WTC11 (cell line): ENCODE results near the gene NPY. TPM values are rescaled to one million over a fixed set of nuclear protein-coding genes. Genes with fewer than 3 reads are reported as not detected.

Experiments used
- ATAC-seq: fragments of 200-7000 bp; cut with Tn5 transposase; 2 replicates; pipeline ENCODE4 v1.10.0; 2021; ENCODE audit warnings: mild to moderate bottlenecking, moderate library complexity
- CTCF ChIA-PET: fragments of 300-600 bp; sonication (Branson Sonifier 250); formaldehyde crosslinking; loops from one replicate; lab custom pipeline; 2021; ENCODE audit warnings: antibody characterized with exemption; lab: Charles Lee
- POLR2A ChIA-PET: fragments of 350-600 bp; sonication (Branson Sonifier 250); formaldehyde crosslinking; loops from one replicate; lab custom pipeline; 2021; ENCODE audit warnings: antibody characterized with exemption; lab: Charles Lee
- DNase-seq: peaks from one replicate; pipeline ENCODE4 v3.0.0; 2021; ENCODE audit warnings: low spot score
- H3K27ac Mint-ChIP-seq: 2 replicates; pipeline ENCODE4 v1.8.0; 2021; ENCODE audit warnings: mixed read lengths
- H3K27me3 Mint-ChIP-seq: 2 replicates; pipeline ENCODE4 v1.8.0; 2021; ENCODE audit warnings: low read depth, mild to moderate bottlenecking, moderate library complexity, mixed read lengths
- H3K36me3 Mint-ChIP-seq: 2 replicates; pipeline ENCODE4 v1.8.0; 2021; ENCODE audit warnings: mixed read lengths
- H3K4me1 Mint-ChIP-seq: 2 replicates; pipeline ENCODE4 v1.8.0; 2022; ENCODE audit warnings: mixed read lengths
- H3K4me3 Mint-ChIP-seq: 2 replicates; pipeline ENCODE4 v1.8.0; 2021; ENCODE audit warnings: mild to moderate bottlenecking, moderate library complexity, mixed read lengths
- H3K9me3 Mint-ChIP-seq: 2 replicates; pipeline ENCODE4 v1.8.0; 2021; ENCODE audit warnings: mixed read lengths
- ESRRA ChIP-seq: sonication (generic); formaldehyde crosslinking; IDR thresholded peaks from 2 replicates; pipeline ENCODE4 v1.8.1; 2022; ENCODE audit warnings: mild to moderate bottlenecking, missing genetic modification reagents, borderline replicate concordance
- FOXK1 ChIP-seq: sonication (generic); formaldehyde crosslinking; IDR thresholded peaks from 2 replicates; pipeline ENCODE4 v1.8.0; 2022; ENCODE audit warnings: mild to moderate bottlenecking, moderate library complexity, missing genetic modification reagents
- FOXP1 ChIP-seq: sonication (generic); formaldehyde crosslinking; IDR thresholded peaks from 2 replicates; pipeline ENCODE4 v1.8.0; 2022; ENCODE audit warnings: missing genetic modification reagents, mild to moderate bottlenecking, moderate library complexity, borderline replicate concordance
- GTF2I ChIP-seq: fragments of 250-450 bp; sonication (Bioruptor Pico); conservative IDR thresholded peaks from 2 replicates; pipeline ENCODE4 v1.4.0; 2021; ENCODE audit warnings: mild to moderate bottlenecking
- NFE2L1 ChIP-seq: sonication (generic); formaldehyde crosslinking; IDR thresholded peaks from 2 replicates; pipeline ENCODE4 v1.8.1; 2023; ENCODE audit warnings: missing genetic modification reagents
- NR1H2 ChIP-seq: sonication (generic); formaldehyde crosslinking; IDR thresholded peaks from 2 replicates; pipeline ENCODE4 v1.9.0; 2021; ENCODE audit warnings: mild to moderate bottlenecking, moderate library complexity, missing genetic modification reagents
- TEAD4 ChIP-seq: sonication (generic); formaldehyde crosslinking; IDR thresholded peaks from 2 replicates; pipeline ENCODE4 v1.8.0; 2022; ENCODE audit warnings: mild to moderate bottlenecking, missing genetic modification reagents
- ZBTB21 ChIP-seq: sonication (generic); formaldehyde crosslinking; IDR thresholded peaks from 2 replicates; pipeline ENCODE4 v1.8.1; 2023; ENCODE audit warnings: mild to moderate bottlenecking, missing genetic modification reagents, borderline replicate concordance
- ZNF121 ChIP-seq: sonication (generic); formaldehyde crosslinking; IDR thresholded peaks from 2 replicates; pipeline ENCODE4 v1.8.0; 2023; ENCODE audit warnings: missing genetic modification reagents
- ZNF416 ChIP-seq: fragments of 250-450 bp; sonication (Bioruptor Pico); IDR thresholded peaks from 2 replicates; pipeline ENCODE4 v1.9.0; 2021; ENCODE audit warnings: mild to moderate bottlenecking, inconsistent platforms
- total RNA-seq: library from RNA; stranded (reverse); gene quantifications from 3 replicates; pipeline ENCODE4 v1.2.3, GENCODE V29; 2021
- TF ChIP-seq, protein P1 (sequence below): sonication (generic); formaldehyde crosslinking; IDR thresholded peaks from 2 replicates; pipeline ENCODE4 v1.8.1; 2022; ENCODE audit warnings: mild to moderate bottlenecking, missing genetic modification reagents, moderate library complexity, borderline replicate concordance
- TF ChIP-seq, protein P2 (sequence below): fragments of 250-450 bp; sonication (Bioruptor Pico); IDR thresholded peaks from 2 replicates; pipeline ENCODE4 v1.9.0; 2021; ENCODE audit warnings: moderate library complexity, mild to moderate bottlenecking, inconsistent platforms, borderline replicate concordance
- TF ChIP-seq, protein P3 (sequence below): fragments of 250-450 bp; sonication (Bioruptor Pico); IDR thresholded peaks from 2 replicates; pipeline ENCODE4 v1.9.0; 2021; ENCODE audit warnings: mild to moderate bottlenecking, borderline replicate concordance
- TF ChIP-seq, protein P4 (sequence below): sonication (generic); formaldehyde crosslinking; IDR thresholded peaks from 2 replicates; pipeline ENCODE4 v1.8.1; 2023; ENCODE audit warnings: mild to moderate bottlenecking, missing genetic modification reagents, moderate library complexity
- TF ChIP-seq, protein P5 (sequence below): sonication (generic); formaldehyde crosslinking; IDR thresholded peaks from 2 replicates; pipeline ENCODE4 v1.8.0; 2022; ENCODE audit warnings: mild to moderate bottlenecking, missing genetic modification reagents
- TF ChIP-seq, protein P6 (sequence below): fragments of 250-450 bp; sonication (Bioruptor Pico); IDR thresholded peaks from 2 replicates; pipeline ENCODE4 v1.9.0; 2021; ENCODE audit warnings: mild to moderate bottlenecking
- TF ChIP-seq, protein P7 (sequence below): sonication (generic); formaldehyde crosslinking; IDR thresholded peaks from 2 replicates; pipeline ENCODE4 v1.8.0; 2022; ENCODE audit warnings: mild to moderate bottlenecking, missing genetic modification reagents

NPY gene
- total RNA-seq, 1 experiment from 2014 or later = 0.63 TPM

DNA sequence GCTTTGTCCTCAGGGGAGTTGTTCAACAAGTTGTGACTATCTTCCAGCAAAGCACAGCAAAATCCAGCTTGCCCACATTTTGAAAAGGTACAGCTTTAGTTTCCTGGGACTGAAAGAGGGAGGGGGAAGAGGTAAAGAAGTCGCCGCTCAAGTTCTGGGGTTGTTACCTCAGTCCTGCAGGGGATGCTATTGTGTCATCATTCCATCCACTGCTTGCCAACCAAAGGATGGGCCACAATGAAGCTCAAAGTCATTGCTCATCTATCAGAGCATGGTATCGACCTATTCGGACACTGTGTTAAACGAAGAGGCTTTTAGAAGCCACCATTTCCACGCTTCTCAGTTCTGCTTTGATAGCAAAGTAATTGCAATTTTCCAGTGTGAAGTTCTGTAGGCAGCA is 34.3 kb downstream of the NPY start (continued):
- TF ChIP-seq, protein P1, sequence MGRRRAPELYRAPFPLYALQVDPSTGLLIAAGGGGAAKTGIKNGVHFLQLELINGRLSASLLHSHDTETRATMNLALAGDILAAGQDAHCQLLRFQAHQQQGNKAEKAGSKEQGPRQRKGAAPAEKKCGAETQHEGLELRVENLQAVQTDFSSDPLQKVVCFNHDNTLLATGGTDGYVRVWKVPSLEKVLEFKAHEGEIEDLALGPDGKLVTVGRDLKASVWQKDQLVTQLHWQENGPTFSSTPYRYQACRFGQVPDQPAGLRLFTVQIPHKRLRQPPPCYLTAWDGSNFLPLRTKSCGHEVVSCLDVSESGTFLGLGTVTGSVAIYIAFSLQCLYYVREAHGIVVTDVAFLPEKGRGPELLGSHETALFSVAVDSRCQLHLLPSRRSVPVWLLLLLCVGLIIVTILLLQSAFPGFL (CRISPR knock-in tag) = no peak
- TF ChIP-seq, protein P2, sequence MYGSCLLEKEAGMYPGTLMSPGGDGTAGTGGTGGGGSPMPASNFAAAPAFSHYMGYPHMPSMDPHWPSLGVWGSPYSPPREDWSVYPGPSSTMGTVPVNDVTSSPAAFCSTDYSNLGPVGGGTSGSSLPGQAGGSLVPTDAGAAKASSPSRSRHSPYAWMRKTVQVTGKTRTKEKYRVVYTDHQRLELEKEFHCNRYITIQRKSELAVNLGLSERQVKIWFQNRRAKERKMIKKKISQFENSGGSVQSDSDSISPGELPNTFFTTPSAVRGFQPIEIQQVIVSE (CRISPR knock-in tag) = no peak
- no peak for TF ChIP-seq NFE2L1 (CRISPR knock-in tag)

DNA sequence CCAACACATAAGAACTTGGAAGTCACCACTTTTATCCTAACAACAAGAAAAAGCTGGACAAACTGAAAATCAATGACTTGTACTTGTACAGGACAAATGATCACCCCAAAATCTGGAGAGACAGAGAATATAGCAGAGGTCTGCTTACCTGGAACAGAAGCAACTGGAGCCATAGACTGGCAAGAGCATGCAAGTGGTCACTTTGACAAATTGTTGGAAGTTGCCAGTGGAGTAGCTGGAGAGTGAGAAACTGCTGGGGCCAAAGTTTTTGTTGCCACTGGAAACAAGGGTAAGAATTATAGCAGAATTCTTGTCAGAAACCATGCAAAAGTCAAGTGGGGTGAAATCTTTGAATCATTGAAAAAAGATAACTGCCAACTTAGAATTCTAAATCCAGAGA is 35.2 kb downstream of the NPY start:
- Mint-ChIP-seq H3K4me3 (no peak overlapping the region), H3K27ac (no peak overlapping the region)
- no peak for ATAC-seq
- TF ChIP-seq FOXP1 (CRISPR knock-in tag) = no peak
- TF ChIP-seq TEAD4 = no peak
- no peak for TF ChIP-seq ZBTB21
- no peak for TF ChIP-seq NR1H2 (CRISPR knock-in tag)
- TF ChIP-seq, protein P3, sequence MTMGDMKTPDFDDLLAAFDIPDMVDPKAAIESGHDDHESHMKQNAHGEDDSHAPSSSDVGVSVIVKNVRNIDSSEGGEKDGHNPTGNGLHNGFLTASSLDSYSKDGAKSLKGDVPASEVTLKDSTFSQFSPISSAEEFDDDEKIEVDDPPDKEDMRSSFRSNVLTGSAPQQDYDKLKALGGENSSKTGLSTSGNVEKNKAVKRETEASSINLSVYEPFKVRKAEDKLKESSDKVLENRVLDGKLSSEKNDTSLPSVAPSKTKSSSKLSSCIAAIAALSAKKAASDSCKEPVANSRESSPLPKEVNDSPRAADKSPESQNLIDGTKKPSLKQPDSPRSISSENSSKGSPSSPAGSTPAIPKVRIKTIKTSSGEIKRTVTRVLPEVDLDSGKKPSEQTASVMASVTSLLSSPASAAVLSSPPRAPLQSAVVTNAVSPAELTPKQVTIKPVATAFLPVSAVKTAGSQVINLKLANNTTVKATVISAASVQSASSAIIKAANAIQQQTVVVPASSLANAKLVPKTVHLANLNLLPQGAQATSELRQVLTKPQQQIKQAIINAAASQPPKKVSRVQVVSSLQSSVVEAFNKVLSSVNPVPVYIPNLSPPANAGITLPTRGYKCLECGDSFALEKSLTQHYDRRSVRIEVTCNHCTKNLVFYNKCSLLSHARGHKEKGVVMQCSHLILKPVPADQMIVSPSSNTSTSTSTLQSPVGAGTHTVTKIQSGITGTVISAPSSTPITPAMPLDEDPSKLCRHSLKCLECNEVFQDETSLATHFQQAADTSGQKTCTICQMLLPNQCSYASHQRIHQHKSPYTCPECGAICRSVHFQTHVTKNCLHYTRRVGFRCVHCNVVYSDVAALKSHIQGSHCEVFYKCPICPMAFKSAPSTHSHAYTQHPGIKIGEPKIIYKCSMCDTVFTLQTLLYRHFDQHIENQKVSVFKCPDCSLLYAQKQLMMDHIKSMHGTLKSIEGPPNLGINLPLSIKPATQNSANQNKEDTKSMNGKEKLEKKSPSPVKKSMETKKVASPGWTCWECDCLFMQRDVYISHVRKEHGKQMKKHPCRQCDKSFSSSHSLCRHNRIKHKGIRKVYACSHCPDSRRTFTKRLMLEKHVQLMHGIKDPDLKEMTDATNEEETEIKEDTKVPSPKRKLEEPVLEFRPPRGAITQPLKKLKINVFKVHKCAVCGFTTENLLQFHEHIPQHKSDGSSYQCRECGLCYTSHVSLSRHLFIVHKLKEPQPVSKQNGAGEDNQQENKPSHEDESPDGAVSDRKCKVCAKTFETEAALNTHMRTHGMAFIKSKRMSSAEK (CRISPR knock-in tag) = no peak
- TF ChIP-seq, protein P4, sequence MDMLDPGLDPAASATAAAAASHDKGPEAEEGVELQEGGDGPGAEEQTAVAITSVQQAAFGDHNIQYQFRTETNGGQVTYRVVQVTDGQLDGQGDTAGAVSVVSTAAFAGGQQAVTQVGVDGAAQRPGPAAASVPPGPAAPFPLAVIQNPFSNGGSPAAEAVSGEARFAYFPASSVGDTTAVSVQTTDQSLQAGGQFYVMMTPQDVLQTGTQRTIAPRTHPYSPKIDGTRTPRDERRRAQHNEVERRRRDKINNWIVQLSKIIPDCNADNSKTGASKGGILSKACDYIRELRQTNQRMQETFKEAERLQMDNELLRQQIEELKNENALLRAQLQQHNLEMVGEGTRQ (CRISPR knock-in tag) = no peak
- TF ChIP-seq FOXK1 (CRISPR knock-in tag) = no peak
- TF ChIP-seq, protein P5, sequence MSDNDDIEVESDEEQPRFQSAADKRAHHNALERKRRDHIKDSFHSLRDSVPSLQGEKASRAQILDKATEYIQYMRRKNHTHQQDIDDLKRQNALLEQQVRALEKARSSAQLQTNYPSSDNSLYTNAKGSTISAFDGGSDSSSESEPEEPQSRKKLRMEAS = no peak
- TF ChIP-seq ESRRA (CRISPR knock-in tag) = no peak
- TF ChIP-seq, protein P6, sequence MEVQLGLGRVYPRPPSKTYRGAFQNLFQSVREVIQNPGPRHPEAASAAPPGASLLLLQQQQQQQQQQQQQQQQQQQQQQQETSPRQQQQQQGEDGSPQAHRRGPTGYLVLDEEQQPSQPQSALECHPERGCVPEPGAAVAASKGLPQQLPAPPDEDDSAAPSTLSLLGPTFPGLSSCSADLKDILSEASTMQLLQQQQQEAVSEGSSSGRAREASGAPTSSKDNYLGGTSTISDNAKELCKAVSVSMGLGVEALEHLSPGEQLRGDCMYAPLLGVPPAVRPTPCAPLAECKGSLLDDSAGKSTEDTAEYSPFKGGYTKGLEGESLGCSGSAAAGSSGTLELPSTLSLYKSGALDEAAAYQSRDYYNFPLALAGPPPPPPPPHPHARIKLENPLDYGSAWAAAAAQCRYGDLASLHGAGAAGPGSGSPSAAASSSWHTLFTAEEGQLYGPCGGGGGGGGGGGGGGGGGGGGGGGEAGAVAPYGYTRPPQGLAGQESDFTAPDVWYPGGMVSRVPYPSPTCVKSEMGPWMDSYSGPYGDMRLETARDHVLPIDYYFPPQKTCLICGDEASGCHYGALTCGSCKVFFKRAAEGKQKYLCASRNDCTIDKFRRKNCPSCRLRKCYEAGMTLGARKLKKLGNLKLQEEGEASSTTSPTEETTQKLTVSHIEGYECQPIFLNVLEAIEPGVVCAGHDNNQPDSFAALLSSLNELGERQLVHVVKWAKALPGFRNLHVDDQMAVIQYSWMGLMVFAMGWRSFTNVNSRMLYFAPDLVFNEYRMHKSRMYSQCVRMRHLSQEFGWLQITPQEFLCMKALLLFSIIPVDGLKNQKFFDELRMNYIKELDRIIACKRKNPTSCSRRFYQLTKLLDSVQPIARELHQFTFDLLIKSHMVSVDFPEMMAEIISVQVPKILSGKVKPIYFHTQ (CRISPR knock-in tag) = no peak
- TF ChIP-seq ZNF121 (CRISPR knock-in tag) = no peak
- no peak for TF ChIP-seq GTF2I
- TF ChIP-seq ZNF416 = no peak
- TF ChIP-seq, protein P7, sequence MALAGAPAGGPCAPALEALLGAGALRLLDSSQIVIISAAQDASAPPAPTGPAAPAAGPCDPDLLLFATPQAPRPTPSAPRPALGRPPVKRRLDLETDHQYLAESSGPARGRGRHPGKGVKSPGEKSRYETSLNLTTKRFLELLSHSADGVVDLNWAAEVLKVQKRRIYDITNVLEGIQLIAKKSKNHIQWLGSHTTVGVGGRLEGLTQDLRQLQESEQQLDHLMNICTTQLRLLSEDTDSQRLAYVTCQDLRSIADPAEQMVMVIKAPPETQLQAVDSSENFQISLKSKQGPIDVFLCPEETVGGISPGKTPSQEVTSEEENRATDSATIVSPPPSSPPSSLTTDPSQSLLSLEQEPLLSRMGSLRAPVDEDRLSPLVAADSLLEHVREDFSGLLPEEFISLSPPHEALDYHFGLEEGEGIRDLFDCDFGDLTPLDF = no peak
- TF ChIP-seq, all 79 proteins: peak for 0
- no peak for DNase-seq
- no peaks in the 10 kb centered on the region for H3K9me3 Mint-ChIP-seq
- peaks cover 53% of the 10 kb centered on the region for H3K4me1 Mint-ChIP-seq
- CTCF ChIA-PET = interaction anchor here (1.4 to 4.1 kb wide), 8 partner anchors 11 to 269 kb away, joined by 6 to 43 read pairs (median 11); no protein-coding TSS in a partner anchor
- no peaks in the 10 kb centered on the region for H3K36me3 Mint-ChIP-seq
- no peaks in the 10 kb centered on the region for H3K27me3 Mint-ChIP-seq
- POLR2A ChIA-PET = no interaction called here
